ENCODE data around the gene SLC6A17. TPM values are rescaled to one million over a fixed set of nuclear protein-coding genes. Genes with fewer than 3 reads are reported as not detected.

The SLC6A17 gene
- total RNA-seq, result under 1 TPM in 3 of 4 donors, not detected in 1; 0.06 to 0.19 (median 0.12) TPM

GRCh38 chr1:110150330-110151174 is at the start of gene SLC6A17:
TSS of gene SLC6A17 (plus strand) at chr1:110150494. CDS start at chr1:110166930, 16,436 bp downstream.
- DNase-seq (ENCODE audit: low spot score) (no peak), ATAC-seq (ENCODE audit: low FRiP score) (no peak)
- TF ChIP-seq CTCF (IDR thresholded peaks at IDR 0.05), result no peak

DNA sequence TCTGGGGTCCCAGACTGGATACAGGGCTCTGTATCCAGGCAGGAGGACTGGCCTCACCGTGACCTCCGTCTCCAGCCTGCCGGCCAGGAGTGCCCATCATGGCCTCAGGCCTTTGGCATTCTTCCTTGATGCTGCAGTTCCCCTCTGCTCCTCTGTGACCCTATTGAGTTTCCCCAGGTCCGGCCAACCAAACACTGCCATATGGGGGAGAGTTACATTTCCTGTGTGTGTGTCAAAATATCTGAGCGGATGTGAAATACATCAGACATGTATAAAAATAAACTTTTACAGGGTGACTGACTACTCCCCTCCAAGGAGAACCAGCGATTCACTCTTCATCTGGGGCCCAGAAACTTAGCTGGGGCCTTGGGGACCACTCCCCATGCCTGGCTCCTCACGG is 48.2 kb upstream of the SLC6A17 start:
- DNase-seq (ENCODE audit: low spot score) (no peak), ATAC-seq (ENCODE audit: low FRiP score) (no peak)
- no peak for TF ChIP-seq CTCF (IDR thresholded peaks at IDR 0.05)

DNA sequence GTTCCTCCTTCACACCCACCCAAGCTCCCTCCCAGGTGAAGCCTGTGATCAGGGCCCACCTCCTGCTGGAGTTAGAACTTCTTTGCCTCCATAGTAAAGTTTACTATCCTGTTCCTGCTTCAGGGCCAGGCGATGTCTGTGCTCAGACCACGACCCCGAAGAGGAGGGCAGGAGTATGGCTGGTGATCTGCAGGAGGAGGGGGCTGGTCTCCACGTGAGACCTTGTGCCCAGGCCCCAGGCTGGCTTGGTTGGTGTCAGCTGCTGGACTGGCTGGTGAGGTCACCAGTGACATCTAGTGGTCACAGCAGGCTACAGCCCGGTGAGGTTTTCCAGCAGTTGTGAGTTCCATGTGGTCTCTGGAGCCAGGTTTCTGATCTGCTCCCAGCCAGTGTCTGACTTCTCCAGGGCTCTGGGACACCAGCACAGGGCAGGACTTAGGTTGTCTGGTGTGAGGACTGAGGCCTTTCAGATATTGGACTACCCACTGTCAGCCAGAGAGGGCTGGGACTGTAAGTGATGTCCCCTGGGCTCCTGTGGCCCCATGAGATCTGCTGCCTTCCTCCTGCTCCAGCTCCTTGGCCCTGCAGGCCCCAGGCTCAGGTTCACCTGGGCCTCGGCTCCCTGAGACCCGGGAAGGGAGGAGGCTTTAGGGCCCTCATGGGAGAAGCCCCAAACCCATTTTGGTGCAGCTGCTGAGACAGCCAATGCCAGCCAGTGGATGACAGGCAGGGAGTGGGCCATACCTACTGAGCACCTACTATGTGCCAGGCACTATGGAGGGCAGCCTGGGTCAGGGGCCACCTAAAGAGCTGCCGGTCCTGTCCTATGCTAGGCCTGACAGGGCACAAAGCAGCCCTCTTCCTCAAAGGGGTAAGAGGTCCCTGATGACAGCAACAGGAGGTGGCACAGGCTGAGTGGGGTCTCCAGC is 44.0 kb upstream of the SLC6A17 start:
- ATAC-seq (ENCODE audit: low FRiP score) (peak; percentile 53), DNase-seq (ENCODE audit: low spot score) (peak; percentile 32)
- TF ChIP-seq CTCF (IDR thresholded peaks at IDR 0.05), result peak in 1 of 3 donors; percentile 12

- TF ChIP-seq CTCF (IDR thresholded peaks at IDR 0.05), result no peak
- DNase-seq (ENCODE audit: low spot score) (no peak), ATAC-seq (ENCODE audit: low FRiP score) (no peak)
These were observed 42.3 kb upstream of the SLC6A17 start for GRCh38 chr1:110107867-110108469.

- ATAC-seq (ENCODE audit: low FRiP score) (no peak), DNase-seq (ENCODE audit: low spot score) (no peak)
- TF ChIP-seq CTCF (IDR thresholded peaks at IDR 0.05), result no peak
These were observed 39.2 kb upstream of the SLC6A17 start for GRCh38 chr1:110111081-110111480.

- TF ChIP-seq CTCF (IDR thresholded peaks at IDR 0.05), result no peak
- DNase-seq (ENCODE audit: low spot score) (no peak), ATAC-seq (ENCODE audit: low FRiP score) (no peak)
These were observed 38.2 kb upstream of the SLC6A17 start, which contains the start of gene UBL4B for GRCh38 chr1:110112143-110112542. TSS of gene UBL4B (plus strand) at chr1:110112443. CDS start at chr1:110112535, 92 bp downstream.
